ENCODE results near the gene LTBP2.

LTBP2 gene

DNA sequence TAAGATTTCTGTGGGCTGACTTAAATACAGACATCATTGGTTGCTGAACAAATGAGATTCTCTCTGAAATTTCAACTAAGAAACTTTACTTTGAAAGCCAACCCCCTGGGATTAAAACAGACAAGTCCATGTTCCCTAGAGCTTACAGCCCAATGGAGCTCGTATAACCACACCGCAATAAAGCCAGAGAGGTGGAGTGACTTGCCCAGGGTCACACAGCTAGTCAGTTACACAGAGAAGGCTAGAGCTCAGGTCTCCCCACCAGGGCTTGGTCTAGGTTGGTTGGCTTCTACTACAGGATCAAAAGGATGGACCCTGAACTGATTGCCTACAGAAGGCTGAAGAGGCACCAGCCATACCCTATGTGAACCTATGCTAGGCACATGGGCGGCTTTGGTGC lies 8.9 kb upstream of the LTBP2 start:
- DNase-seq (ENCODE audit: low read depth) = no peak
- no peak overlapping the region for H3K4me3 ChIP-seq (ENCODE audit: control insufficient read depth, low read depth, low read length)
- TF ChIP-seq, protein P1, sequence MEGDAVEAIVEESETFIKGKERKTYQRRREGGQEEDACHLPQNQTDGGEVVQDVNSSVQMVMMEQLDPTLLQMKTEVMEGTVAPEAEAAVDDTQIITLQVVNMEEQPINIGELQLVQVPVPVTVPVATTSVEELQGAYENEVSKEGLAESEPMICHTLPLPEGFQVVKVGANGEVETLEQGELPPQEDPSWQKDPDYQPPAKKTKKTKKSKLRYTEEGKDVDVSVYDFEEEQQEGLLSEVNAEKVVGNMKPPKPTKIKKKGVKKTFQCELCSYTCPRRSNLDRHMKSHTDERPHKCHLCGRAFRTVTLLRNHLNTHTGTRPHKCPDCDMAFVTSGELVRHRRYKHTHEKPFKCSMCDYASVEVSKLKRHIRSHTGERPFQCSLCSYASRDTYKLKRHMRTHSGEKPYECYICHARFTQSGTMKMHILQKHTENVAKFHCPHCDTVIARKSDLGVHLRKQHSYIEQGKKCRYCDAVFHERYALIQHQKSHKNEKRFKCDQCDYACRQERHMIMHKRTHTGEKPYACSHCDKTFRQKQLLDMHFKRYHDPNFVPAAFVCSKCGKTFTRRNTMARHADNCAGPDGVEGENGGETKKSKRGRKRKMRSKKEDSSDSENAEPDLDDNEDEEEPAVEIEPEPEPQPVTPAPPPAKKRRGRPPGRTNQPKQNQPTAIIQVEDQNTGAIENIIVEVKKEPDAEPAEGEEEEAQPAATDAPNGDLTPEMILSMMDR (IDR thresholded peaks at IDR 0.05; ENCODE audit: control insufficient read depth, insufficient read depth, low read depth, low read length, missing control alignments) = no peak

DNA sequence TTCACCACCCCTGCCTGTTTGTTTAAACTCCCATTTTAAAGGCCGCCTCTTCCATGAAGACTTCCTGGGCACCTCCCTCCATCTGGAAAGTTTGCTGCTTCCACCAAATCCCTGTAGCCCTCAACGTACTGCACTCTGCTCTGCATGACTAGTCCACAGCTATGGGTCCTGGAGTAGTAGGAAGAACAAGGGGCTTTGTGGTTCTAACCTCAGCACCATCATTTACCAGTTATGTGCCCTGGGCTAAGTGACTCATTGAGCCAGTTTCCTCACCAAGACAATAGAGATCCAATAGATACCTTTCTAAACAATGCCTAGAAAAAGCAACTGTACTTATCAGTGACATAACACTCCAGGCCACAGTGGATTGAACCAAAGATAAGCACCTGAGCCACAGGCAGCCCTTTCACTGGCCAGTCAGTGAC lies 8.5 kb upstream of the LTBP2 start:
- TF ChIP-seq, protein P1 (IDR thresholded peaks at IDR 0.05; ENCODE audit: control insufficient read depth, insufficient read depth, low read depth, low read length, missing control alignments) = no peak
- H3K4me3 ChIP-seq (ENCODE audit: control insufficient read depth, low read depth, low read length) = no peak overlapping the region
- peak; percentile 90 for DNase-seq (ENCODE audit: low read depth)

DNA sequence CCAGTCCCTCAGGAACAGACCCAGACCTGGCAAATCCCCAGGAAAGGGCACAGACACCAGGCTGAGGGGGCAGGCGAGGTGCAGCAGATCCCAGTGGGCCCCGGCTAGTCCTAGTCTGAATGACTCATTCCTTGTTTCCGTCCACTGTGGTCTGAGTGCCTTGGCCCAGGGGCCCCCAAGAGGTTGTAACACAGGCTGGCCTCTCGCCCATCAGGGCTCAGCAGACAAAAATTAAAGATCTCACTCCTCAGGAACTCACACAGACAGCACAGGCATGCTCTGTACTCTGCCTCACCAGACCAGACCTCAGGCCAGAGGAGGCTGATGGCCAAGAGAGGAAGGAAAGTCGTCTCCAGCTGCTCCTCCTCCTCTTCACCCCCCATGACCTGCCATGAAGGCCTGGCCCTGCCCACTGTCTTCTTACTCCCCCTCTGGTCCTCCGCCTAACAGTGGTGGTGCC lies 7.7 kb upstream of the LTBP2 start:
- H3K4me3 ChIP-seq (ENCODE audit: control insufficient read depth, low read depth, low read length) = no peak overlapping the region
- TF ChIP-seq, protein P1 (IDR thresholded peaks at IDR 0.05; ENCODE audit: control insufficient read depth, insufficient read depth, low read depth, low read length, missing control alignments) = no peak
- DNase-seq (ENCODE audit: low read depth) = peak; percentile 94

DNA sequence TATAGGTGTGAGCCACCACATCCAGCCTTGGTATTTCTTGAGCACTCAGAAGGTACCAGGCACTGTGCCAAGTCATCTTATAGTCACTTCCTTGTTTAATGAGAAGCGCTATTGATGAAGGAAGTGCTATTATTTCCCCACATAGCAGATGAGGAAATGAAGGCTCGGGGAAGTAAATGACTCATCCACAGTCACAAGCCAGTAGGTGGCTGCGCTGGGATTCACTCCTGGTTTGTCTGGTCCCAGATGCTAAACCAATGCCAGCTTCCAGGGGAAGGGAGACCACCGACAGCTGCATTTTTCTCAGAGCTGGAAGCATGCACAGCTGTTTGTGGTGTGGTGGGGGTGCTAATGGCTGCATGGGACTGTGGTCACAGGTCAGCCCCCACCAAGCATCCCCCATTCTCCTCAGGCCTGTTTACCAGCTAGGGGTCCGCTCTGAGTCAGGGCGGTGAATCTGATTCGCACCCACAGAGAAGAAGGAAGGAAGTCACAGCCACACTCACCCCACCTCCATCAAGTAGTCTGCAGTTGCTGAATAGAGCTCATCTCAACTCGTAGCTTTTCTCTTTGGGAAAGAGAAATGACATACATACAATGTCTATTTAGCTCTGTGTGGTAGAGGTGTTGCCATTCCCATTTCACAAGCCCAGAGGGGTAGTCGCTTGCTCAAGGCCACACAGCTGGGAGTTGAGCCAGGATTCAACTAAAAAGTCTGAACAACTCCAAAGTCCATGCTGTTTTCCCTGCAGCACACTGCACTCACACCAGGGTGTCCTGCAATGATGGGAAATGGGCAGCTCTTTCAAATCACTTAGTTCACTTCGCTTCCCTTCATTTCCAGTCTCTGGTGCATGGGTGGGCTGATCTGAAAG lies 6.3 kb upstream of the LTBP2 start:
- DNase-seq (ENCODE audit: low read depth) = no peak
- TF ChIP-seq, protein P1 (IDR thresholded peaks at IDR 0.05; ENCODE audit: control insufficient read depth, insufficient read depth, low read depth, low read length, missing control alignments) = no peak
- H3K4me3 ChIP-seq (ENCODE audit: control insufficient read depth, low read depth, low read length) = no peak overlapping the region

DNA sequence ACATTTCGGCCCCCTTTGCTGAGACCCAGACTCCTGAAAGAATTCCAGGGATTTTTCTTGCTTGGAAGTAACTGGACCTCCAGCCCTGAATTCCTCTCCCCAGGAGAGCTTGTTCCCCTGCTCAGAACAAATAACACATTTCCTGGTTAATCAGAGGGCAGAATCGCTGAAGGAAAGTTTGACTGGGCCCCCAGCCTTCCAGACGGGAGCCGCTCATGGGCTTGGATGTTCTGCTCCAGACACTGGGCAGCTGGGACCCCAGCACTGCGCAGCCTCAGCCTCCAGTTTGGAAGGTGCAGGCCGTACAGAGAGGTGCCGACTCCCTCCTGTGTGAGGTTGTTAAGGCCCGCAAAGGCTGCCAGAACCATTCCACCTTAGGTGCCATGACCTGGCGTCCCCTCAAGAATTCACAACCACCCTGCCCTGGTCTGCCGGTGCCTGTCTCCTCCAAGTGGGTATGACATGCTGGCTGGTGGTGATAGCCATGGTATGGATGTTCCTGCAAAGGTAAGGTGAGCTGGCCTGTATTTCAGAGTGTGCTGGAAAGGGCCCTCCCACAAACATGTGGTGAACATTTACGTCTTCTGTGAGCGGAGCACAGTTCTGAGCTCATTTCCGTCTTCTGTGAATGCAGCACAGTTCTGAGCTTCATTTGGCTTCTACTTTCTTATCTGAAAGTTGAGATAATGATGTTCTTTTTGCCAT lies 5.1 kb upstream of the LTBP2 start:
- TF ChIP-seq, protein P1 (IDR thresholded peaks at IDR 0.05; ENCODE audit: control insufficient read depth, insufficient read depth, low read depth, low read length, missing control alignments) = no peak
- DNase-seq (ENCODE audit: low read depth) = no peak
- no peak overlapping the region for H3K4me3 ChIP-seq (ENCODE audit: control insufficient read depth, low read depth, low read length)

DNA sequence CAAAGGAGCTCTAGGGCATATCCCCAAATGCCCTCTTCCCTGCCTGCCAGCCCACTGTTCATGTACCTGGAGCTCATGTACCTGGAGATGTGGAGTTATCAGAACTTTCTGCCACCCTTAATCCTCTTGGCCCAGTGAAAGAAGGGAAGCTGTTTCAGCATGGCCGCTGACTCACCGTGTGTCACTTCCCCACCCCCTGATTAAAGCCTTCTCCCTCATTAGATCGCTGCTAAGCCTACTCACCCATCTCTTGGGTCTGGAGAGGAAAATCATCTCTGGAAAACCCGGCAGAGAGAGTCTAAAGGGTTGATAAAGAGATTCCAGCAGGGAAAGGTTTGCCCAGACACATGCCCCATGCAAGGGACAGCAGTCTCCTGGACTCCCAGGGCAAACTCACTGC lies 4.5 kb upstream of the LTBP2 start:
- DNase-seq (ENCODE audit: low read depth) = no peak
- TF ChIP-seq, protein P1 (IDR thresholded peaks at IDR 0.05; ENCODE audit: control insufficient read depth, insufficient read depth, low read depth, low read length, missing control alignments) = no peak
- H3K4me3 ChIP-seq (ENCODE audit: control insufficient read depth, low read depth, low read length) = no peak overlapping the region
